Activated T-helper 1 cell treated with Interleukin-2 at 50 U/mL for 16 hours (primary cell): ENCODE data around the gene NCOA3.
"Not testable (repeated sequence)": the region's sequence is repeated elsewhere in the genome, so short reads cannot be mapped to it uniquely, and the experiment has no call there.

Experiments
- DNase-seq: peaks from one replicate; pipeline ENCODE4 v3.0.0-alpha.2; 2020; ENCODE audit warnings: low read depth

Gene NCOA3

GRCh38 chr20:47501482-47502270 is at the start of gene NCOA3:
NCOA3 (plus strand) TSS chr20:47501887; CDS start chr20:47622248, 120,361 bp downstream.
- DNase-seq, result peak; percentile 78

GRCh38 chr20:47452736-47453161 is 48.9 kb upstream of the NCOA3 start:
- DNase-seq, result no peak

GRCh38 chr20:47453167-47453782 is 48.4 kb upstream of the NCOA3 start:
- no peak for DNase-seq

- DNase-seq, result no peak
These were observed 47.2 kb upstream of the NCOA3 start for GRCh38 chr20:47454298-47455132.

GRCh38 chr20:47455133-47456040 is 46.3 kb upstream of the NCOA3 start:
- no peak for DNase-seq

- no peak for DNase-seq
These were observed 45.6 kb upstream of the NCOA3 start for GRCh38 chr20:47456041-47456537.

GRCh38 chr20:47456952-47457724 is 44.5 kb upstream of the NCOA3 start:
- DNase-seq, result no peak

- not testable (repeated sequence) for DNase-seq
These were observed 43.2 kb upstream of the NCOA3 start for GRCh38 chr20:47458280-47459050.

GRCh38 chr20:47459344-47460073 is 42.2 kb upstream of the NCOA3 start:
- no peak for DNase-seq

GRCh38 chr20:47460761-47461112 is 41.0 kb upstream of the NCOA3 start:
- DNase-seq, result not testable (repeated sequence)

GRCh38 chr20:47461120-47461685 is 40.5 kb upstream of the NCOA3 start:
- DNase-seq, result no peak

- not testable (repeated sequence) for DNase-seq
These were observed 39.8 kb upstream of the NCOA3 start for GRCh38 chr20:47461906-47462305.

- no peak for DNase-seq
These were observed 37.1 kb upstream of the NCOA3 start for GRCh38 chr20:47464380-47465101.

GRCh38 chr20:47465335-47466090 is 36.2 kb upstream of the NCOA3 start:
- no peak for DNase-seq

- no peak for DNase-seq
These were observed 35.5 kb upstream of the NCOA3 start for GRCh38 chr20:47466213-47466612.

GRCh38 chr20:47466704-47467459 is 34.8 kb upstream of the NCOA3 start:
- no peak for DNase-seq
